K562 (cell line): Measurements from ENCODE around the gene CYSRT1. TPM values are rescaled to one million over a fixed set of nuclear protein-coding genes. Genes with fewer than 3 reads are reported as not detected.
A peak's percentile ranks its signal among the peaks of the same experiment; 100 is the strongest.

Source experiments
- ATAC-seq: fragments of 200-7000 bp; cut with Tn5 transposase; 3 replicates; pipeline ENCODE4 v1.9.1; 2020; ENCODE audit warnings: moderate library complexity
- BruUV-seq: library from RNA; stranded (reverse); fragments of 400-500 nt; replicated peaks from 2 replicates; lab custom pipeline; 2021; lab: Mats Ljungman, UMichigan
- CTCF ChIA-PET: fragments of 300-600 bp; formaldehyde crosslinking; extraction: SDS; loops from one replicate; lab custom pipeline; 2021; ENCODE audit warnings: low intra/inter-chr PET ratio; lab: Yijun Ruan, JAX
- POLR2A ChIA-PET: fragments of 300-600, 350-650 bp; sonication (Branson Sonifier 250); formaldehyde crosslinking; extraction: SDS; loops from one replicate; lab custom pipeline; 2021; ENCODE audit warnings: antibody characterized with exemption, inconsistent platforms; lab: Yijun Ruan, JAX
- DNase-seq, 4 experiments: peaks; one replicate each; pipeline versions ENCODE4 v3.0.0 to v3.0.0-alpha.2; 2011 to 2018; ENCODE audit warnings: low spot score in 3 of 4, mixed read lengths in 3 of 4; ENCODE audit errors: extremely low read depth in 1 of 4
- FAIRE-seq: peaks from 2 replicates; lab custom pipeline; 2011; peaks lifted over from hg19 to GRCh38; lab: Jason Lieb, UNC
- H2AFZ ChIP-seq: 2 replicates; pipeline ENCODE4 v1.6.0; 2011; ENCODE audit warnings: low read depth, low read length, control low read depth, inconsistent platforms
- H3K27ac ChIP-seq: fragments of 200-600 bp; 3 replicates; pipeline ENCODE4 v1.8.0; 2011; ENCODE audit warnings: low read depth, mild to moderate bottlenecking, control low read depth, inconsistent platforms, low read length, moderate library complexity, mixed read lengths; ENCODE audit errors: extremely low read depth
- H3K27me3 ChIP-seq, 2 experiments: fragments of 300-600 bp in 1 of 2; 2 replicates in 1 of 2; 3 replicates in 1 of 2; pipeline versions ENCODE4 v1.6.0 to v1.8.0; 2011; ENCODE audit warnings: inconsistent platforms in 2 of 2, low read length in 2 of 2, mild to moderate bottlenecking in 1 of 2, mixed read lengths in 1 of 2, moderate library complexity in 1 of 2; ENCODE audit not compliant: control insufficient read depth in 2 of 2, insufficient read depth in 2 of 2
- H3K36me3 ChIP-seq: fragments of 300-600 bp; 3 replicates; pipeline ENCODE4 v1.8.0; 2011; ENCODE audit warnings: mild to moderate bottlenecking, low read length, inconsistent platforms; ENCODE audit not compliant: control insufficient read depth, insufficient read depth
- H3K4me1 ChIP-seq, 2 experiments: fragments of 200-600 bp in 1 of 2; replicated peaks in 1 of 2; 2 replicates in 1 of 2; 3 replicates in 1 of 2; pipeline versions ENCODE4 v1.5.1 to v1.8.0; 2011; ENCODE audit warnings: inconsistent platforms in 2 of 2, low read length in 2 of 2, mild to moderate bottlenecking in 1 of 2, mixed read lengths in 1 of 2, moderate library complexity in 1 of 2; ENCODE audit not compliant: control insufficient read depth in 2 of 2, insufficient read depth in 2 of 2
- H3K4me2 ChIP-seq: 2 replicates; pipeline ENCODE4 v1.6.1; 2011; ENCODE audit warnings: low read length, control low read depth, inconsistent platforms, mixed read lengths; ENCODE audit not compliant: insufficient read depth
- H3K4me3 ChIP-seq: fragments of 200-600 bp; sonication (generic), shearing (Covaris generic); 2 replicates; pipeline ENCODE4 v1.5.1; 2016; ENCODE audit warnings: control low read depth, inconsistent platforms
- H3K79me2 ChIP-seq: fragments of 200-600 bp; 3 replicates; pipeline ENCODE4 v1.8.0; 2011; ENCODE audit warnings: low read length, inconsistent platforms; ENCODE audit not compliant: control insufficient read depth, insufficient read depth
- H3K9ac ChIP-seq, 2 experiments: 2 replicates each; pipeline versions ENCODE4 v1.6.0 to v1.6.1; 2011; ENCODE audit warnings: low read depth in 2 of 2, low read length in 2 of 2, control low read depth in 1 of 2, inconsistent platforms in 1 of 2, mild to moderate bottlenecking in 1 of 2, mixed read lengths in 1 of 2; ENCODE audit not compliant: insufficient read depth in 1 of 2
- H3K9me1 ChIP-seq: one replicate; pipeline ENCODE4 v1.6.0; 2011; ENCODE audit warnings: inconsistent platforms, mild to moderate bottlenecking, low read length, moderate library complexity; ENCODE audit not compliant: control insufficient read depth, insufficient read depth
- H3K9me3 ChIP-seq: replicated peaks from 2 replicates; pipeline ENCODE4 v1.5.1; 2011; ENCODE audit warnings: low read depth, low read length, inconsistent platforms; ENCODE audit not compliant: control insufficient read depth, insufficient read depth
- H4K20me1 ChIP-seq: replicated peaks from 2 replicates; pipeline ENCODE4 v1.6.1; 2011; ENCODE audit warnings: low read length, inconsistent platforms, mixed read lengths; ENCODE audit not compliant: control insufficient read depth, insufficient read depth
- FOXP4 ChIP-seq: sonication (generic); formaldehyde crosslinking; IDR thresholded peaks from 2 replicates; pipeline ENCODE4 v1.8.0; 2022; ENCODE audit warnings: mild to moderate bottlenecking, missing genetic modification reagents, borderline replicate concordance
- HMGN3 ChIP-seq: IDR thresholded peaks from 2 replicates; pipeline ENCODE4 v1.6.1; 2011; ENCODE audit warnings: borderline replicate concordance, low read depth, mild to moderate bottlenecking, mixed read lengths, low read length; ENCODE audit not compliant: insufficient read length; ENCODE audit errors: extremely low read depth
- NR2C1 ChIP-seq, 2 experiments: fragments of 450-650 bp; IDR thresholded peaks; 2 replicates each; pipeline ENCODE4 v1.6.1; 2017; ENCODE audit warnings: mild to moderate bottlenecking in 2 of 2, antibody characterized with exemption in 1 of 2, inconsistent platforms in 1 of 2, missing compliant biosample characterization in 1 of 2, missing genetic modification characterization in 1 of 2
- POLR2G ChIP-seq: fragments of 200-400 bp; formaldehyde crosslinking; IDR thresholded peaks from 2 replicates; pipeline ENCODE4 v1.6.1; 2017; ENCODE audit warnings: low read depth, mild to moderate bottlenecking, antibody characterized with exemption, low read length, moderate library complexity
- ZBTB33 ChIP-seq: sonication (generic); formaldehyde crosslinking; IDR thresholded peaks from 2 replicates; pipeline ENCODE4 v1.8.1; 2023; ENCODE audit warnings: mild to moderate bottlenecking, missing genetic modification reagents
- ZNF76 ChIP-seq: fragments of 250-450 bp; sonication (Bioruptor Pico); IDR thresholded peaks from 2 replicates; pipeline ENCODE4 v1.4.0; 2020; ENCODE audit warnings: mild to moderate bottlenecking, moderate library complexity, borderline replicate concordance
- ZNF77 ChIP-seq: fragments of 250-450 bp; sonication (Bioruptor Pico); IDR thresholded peaks from 2 replicates; pipeline ENCODE4 v1.5.0; 2020
- whole genome bisulfite sequencing: fragments of 100-300 bp; shearing (Covaris generic); methylation state at CpG from one replicate; pipeline ENCODE4 v1.1.6; 2016; ENCODE audit warnings: low coverage, mixed read lengths; ENCODE audit not compliant: insufficient coverage; ENCODE audit errors: missing lambda C conversion rate; 5-methylcytosine and 5-hydroxymethylcytosine counted together
- in situ Hi-C: fragments of 300-500 bp; cut with MboI; formaldehyde crosslinking; loops from 4 replicates; pipeline ENCODE4 v1.15.0; 2018; ENCODE audit warnings: inconsistent platforms, mixed read lengths
- intact Hi-C: fragments of 100-400 bp; cut with micrococcal nuclease; formaldehyde crosslinking; loops from 2 replicates; pipeline ENCODE4 v1.14.2; 2022
- polyA plus RNA-seq, 8 experiments: library from polyadenylated mRNA; depleted of rRNA in 4 of 8; stranded (reverse) in 5 of 8; unstranded in 3 of 8; fragments of >200 nt; fragmentation: Nextera tagmentation in 2 of 8; fragmentation: Illumina TruSeq in 1 of 8; extraction: Ambion mirVana in 2 of 8; extraction: Trizol in 1 of 8; gene quantifications; 2 replicates each; pipeline versions ENCODE4 v1.2.1 to v1.2.3, GENCODE V29; 2011 to 2014; ENCODE audit warnings: inconsistent platforms in 1 of 8, missing spikeins in 1 of 8
- total RNA-seq, 7 experiments: library from RNA; depleted of rRNA in 6 of 7; stranded (reverse); fragments of >200 nt in 6 of 7; fragmentation: Illumina TruSeq in 2 of 7; extraction: Trizol in 2 of 7; gene quantifications; 2 replicates each; pipeline versions ENCODE4 v1.2.1 to v1.2.3, GENCODE V29; 2011 to 2021; ENCODE audit warnings: low replicate concordance in 1 of 7

Gene CYSRT1
- total and polyA plus RNA-seq, 9 of the 15 experiments (the other 6 are each of a cell fraction or from before 2014, with no cell fraction given): 0.04 to 1.4 (median 0.42) TPM; not detected in 3

- no peak for DNase-seq
- H4K20me1 ChIP-seq: no peaks in the 10 kb centered on the region
- H3K9me3 ChIP-seq: no peaks in the 10 kb centered on the region
- CTCF ChIA-PET: interaction anchor here (0.7 to 2.6 kb wide), 3 partner anchors 40 to 181 kb away, joined by 3 to 19 read pairs (median 4); partner anchors contain the start of genes ANAPC2 and SSNA1
- H3K4me3 ChIP-seq: no peak overlapping the region
- H3K79me2 ChIP-seq: no peaks in the 10 kb centered on the region
- no peak overlapping the region for H2AFZ ChIP-seq
- no TSS peak for BruUV-seq
- no peak for ATAC-seq
- in situ Hi-C loops: loop anchor here (5.0 to 25.0 kb wide), 3 partner anchors 42 to 442 kb away; partner anchors contain the start of genes ANAPC2, CCDC183, SSNA1 and TMEM141
- H3K36me3 ChIP-seq: no peaks in the 10 kb centered on the region
- 55% methylated on average over 21 of the region's 27 CpGs for WGBS
- TF ChIP-seq ZNF76 (CRISPR knock-in tag): no peak
- no peak for TF ChIP-seq ZNF77
- TF ChIP-seq POLR2G: peak; percentile 40; the same call in 1 of the 2 replicates
- no peak for TF ChIP-seq NR2C1 (IDR thresholded peaks at IDR 0.05)
- no peak for TF ChIP-seq NR2C1 (tag; IDR thresholded peaks at IDR 0.05)
- peak; percentile 26; the same call in 1 of the 2 replicates for TF ChIP-seq ZBTB33 (CRISPR knock-in tag)
- TF ChIP-seq HMGN3: peak; percentile 57
- TF ChIP-seq FOXP4 (CRISPR knock-in tag): 0 out of 2 replicates have a peak, but pooled peaks have one; percentile 29
- TF ChIP-seq, all 486 proteins: peak for 4
- intact Hi-C loops: no loop called here
- Histone ChIP-seq H3K27ac (no peak overlapping the region), H3K4me2 (no peak overlapping the region), H3K9me1 (no peaks in the 10 kb centered on the region), H3K27me3 (no peaks in the 10 kb centered on the region), H3K4me1 (peaks cover 13 to 99% of the 10 kb centered on the region in 2 experiments), H3K9ac (peak overlapping the region in 1 of 2 experiments; percentile 74; a peak in 2 of 4 replicates)
- POLR2A ChIA-PET: interaction anchor here (0.5 to 1.6 kb wide), 4 partner anchors 12 to 355 kb away, joined by 3 to 9 read pairs (median 3); partner anchors contain the start of gene TUBB4B
- no peak for FAIRE-seq
Observed at GRCh38 chr9:137228968-137229896, 4.3 kb downstream of the CYSRT1 start.
